SJSA1 (cell line): Measurements from ENCODE around the gene LRRC32. TPM values are rescaled to one million over a fixed set of nuclear protein-coding genes. Genes with fewer than 3 reads are reported as not detected.
A peak's percentile ranks its signal among the peaks of the same experiment; 100 is the strongest.

Experiments used
- DNase-seq, 2 experiments: peaks; one replicate each; pipeline ENCODE4 v3.0.0-alpha.2; 2015 to 2020; ENCODE audit warnings: low spot score in 2 of 2, low read depth in 1 of 2
- H3K27ac ChIP-seq: fragments of 250-450 bp; sonication (Bioruptor Pico); 2 replicates; pipeline ENCODE4 v1.5.1; 2020; ENCODE audit warnings: mild to moderate bottlenecking, moderate library complexity
- H3K27me3 ChIP-seq: fragments of 250-450 bp; sonication (Bioruptor Pico); replicated peaks from 2 replicates; pipeline ENCODE4 v1.5.1; 2020; ENCODE audit warnings: mild to moderate bottlenecking, moderate library complexity
- H3K36me3 ChIP-seq: fragments of 250-450 bp; sonication (Bioruptor Pico); 2 replicates; pipeline ENCODE4 v1.5.1; 2020; ENCODE audit warnings: mild to moderate bottlenecking
- H3K4me1 ChIP-seq: fragments of 250-450 bp; sonication (Bioruptor Pico); replicated peaks from 2 replicates; pipeline ENCODE4 v1.6.1; 2021; ENCODE audit warnings: mild to moderate bottlenecking
- H3K4me3 ChIP-seq: fragments of 250-450 bp; sonication (Bioruptor Pico); 2 replicates; pipeline ENCODE4 v1.5.1; 2020; ENCODE audit warnings: mild to moderate bottlenecking
- H3K9me3 ChIP-seq: fragments of 250-450 bp; sonication (Bioruptor Pico); replicated peaks from 2 replicates; pipeline ENCODE4 v1.5.1; 2020; ENCODE audit warnings: mild to moderate bottlenecking
- total RNA-seq: library from RNA; depleted of rRNA; stranded (reverse); fragments of >200 nt; shearing (Covaris generic); gene quantifications from 2 replicates; pipeline ENCODE4 v1.2.3, GENCODE V29; 2014

The LRRC32 gene
- total RNA-seq, 1 experiment from 2014 or later, result 7.8 TPM

DNA sequence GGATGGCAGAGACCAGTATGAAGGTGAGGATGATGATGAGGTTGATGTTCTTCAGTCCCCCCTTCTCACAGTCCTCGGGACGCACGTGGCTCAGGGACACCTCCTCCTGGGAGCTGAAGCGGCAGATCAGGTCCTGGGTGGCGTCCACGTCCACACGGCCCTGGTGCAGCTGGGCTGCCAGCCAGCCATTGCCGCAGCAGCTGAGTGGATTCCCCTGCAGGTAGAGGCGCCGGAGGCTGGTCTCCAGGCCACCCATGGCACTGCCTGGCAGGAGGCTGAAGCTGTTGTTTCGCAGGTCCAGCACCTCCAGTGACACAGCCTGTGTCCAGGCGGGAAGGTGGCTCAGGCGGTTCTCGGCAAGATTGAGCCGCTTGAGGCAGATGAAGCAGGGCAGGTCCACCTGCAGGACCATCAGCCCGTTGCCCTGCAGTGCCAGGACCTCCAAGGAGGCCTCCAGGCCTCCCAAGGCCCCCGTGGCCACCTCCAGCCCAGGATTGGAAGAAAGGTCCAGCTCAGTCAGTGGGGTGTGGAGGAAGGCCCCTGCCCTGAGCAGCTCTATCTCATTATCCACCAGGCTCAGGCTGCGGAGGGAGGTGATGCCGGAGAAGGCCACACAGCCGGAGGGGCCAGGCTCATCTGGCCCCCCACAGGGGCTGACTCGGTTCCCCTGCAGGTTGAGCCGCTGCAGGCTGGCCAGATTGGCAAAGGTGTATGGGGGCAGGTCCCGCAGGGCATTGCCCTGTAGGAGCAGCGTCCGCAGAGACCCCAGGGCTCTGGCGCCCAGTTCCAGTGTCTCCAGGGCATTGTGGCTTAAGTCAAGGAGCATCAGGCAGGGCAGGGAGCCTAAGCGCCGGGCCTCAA, 10.6 kb downstream of the LRRC32 start:
- no peak overlapping the region for H3K27ac ChIP-seq
- H3K36me3 ChIP-seq, result no peaks in the 10 kb centered on the region
- no peak for DNase-seq
- no peak overlapping the region for H3K4me3 ChIP-seq
- H3K9me3 ChIP-seq, result no peaks in the 10 kb centered on the region
- no peaks in the 10 kb centered on the region for H3K27me3 ChIP-seq
- peaks cover 5% of the 10 kb centered on the region for H3K4me1 ChIP-seq

DNA sequence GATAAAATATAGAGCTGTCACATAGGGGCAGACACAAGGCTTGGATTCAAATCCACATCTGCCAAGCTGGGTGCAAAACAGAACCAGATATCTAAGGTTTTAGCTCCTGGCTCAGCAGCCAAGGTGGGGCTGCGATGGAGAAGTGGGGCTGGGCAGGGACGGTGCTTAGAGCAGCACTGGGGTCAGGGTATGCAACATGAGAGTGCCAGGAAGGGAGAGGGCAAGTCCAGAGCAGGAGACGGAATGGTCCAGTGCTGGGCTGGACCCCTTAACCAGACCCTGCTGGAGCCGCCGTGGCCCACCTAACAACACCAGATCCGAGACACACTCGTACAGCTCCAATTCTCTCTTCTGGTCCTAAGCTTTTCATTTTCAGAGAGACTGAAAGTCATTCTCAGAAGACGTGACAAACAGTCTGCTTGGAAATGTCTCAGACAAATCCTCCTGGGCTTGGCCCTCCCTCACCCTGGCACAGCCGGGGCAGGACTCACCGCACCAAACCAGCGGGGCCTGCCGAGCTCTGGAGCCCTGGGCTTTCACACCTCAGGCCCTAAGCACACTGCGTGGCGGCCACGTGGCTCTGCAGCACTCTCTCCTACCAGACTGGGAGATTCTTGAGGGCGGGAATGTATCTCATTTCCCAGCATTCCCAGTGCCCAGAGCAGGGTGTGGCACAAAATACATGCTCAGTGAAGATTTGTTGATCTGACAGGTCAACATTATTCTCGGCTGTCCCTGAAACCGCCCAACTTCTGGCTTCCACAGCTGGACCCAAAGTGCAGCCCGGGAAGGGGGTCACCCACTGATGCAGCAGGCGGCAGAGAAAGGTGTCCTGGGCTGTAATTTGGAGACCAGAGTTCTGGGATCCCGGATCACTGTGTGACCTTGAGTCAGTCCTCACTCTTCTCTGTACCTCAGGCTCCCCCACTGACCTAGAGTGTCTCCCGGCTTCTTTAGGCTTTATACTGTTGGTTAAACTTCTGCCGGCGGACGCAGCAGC, 11.6 kb downstream of the LRRC32 start:
- Histone ChIP-seq H3K36me3 (no peaks in the 10 kb centered on the region), H3K27me3 (no peaks in the 10 kb centered on the region), H3K4me3 (no peak overlapping the region), H3K4me1 (peaks cover 13% of the 10 kb centered on the region), H3K27ac (no peak overlapping the region), H3K9me3 (no peaks in the 10 kb centered on the region)
- DNase-seq, result no peak

DNA sequence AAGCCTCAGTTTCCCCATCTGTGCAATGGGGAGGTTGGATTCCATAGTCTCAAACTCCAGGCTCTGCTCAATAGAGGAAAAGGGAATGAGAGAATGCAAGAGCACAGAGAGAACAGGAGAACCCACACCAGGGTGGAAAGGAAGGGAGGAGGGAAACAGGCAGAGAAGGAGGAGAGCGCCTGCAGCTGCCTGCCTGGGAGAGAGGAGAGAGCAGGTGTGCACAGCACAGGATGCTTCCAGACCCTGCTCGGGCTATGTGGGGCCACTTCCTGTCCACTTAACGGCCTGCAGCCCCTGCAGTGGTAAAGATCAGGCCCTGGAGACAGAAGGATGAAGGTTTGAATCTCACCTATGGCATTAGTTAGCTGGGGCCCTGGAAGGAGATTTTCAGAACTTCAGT, 12.3 kb downstream of the LRRC32 start:
- no peak overlapping the region for H3K4me3 ChIP-seq
- H3K4me1 ChIP-seq, result peaks cover 21% of the 10 kb centered on the region
- no peak for DNase-seq
- H3K27ac ChIP-seq, result no peak overlapping the region
- no peaks in the 10 kb centered on the region for H3K9me3 ChIP-seq
- H3K27me3 ChIP-seq, result no peaks in the 10 kb centered on the region
- no peaks in the 10 kb centered on the region for H3K36me3 ChIP-seq

DNA sequence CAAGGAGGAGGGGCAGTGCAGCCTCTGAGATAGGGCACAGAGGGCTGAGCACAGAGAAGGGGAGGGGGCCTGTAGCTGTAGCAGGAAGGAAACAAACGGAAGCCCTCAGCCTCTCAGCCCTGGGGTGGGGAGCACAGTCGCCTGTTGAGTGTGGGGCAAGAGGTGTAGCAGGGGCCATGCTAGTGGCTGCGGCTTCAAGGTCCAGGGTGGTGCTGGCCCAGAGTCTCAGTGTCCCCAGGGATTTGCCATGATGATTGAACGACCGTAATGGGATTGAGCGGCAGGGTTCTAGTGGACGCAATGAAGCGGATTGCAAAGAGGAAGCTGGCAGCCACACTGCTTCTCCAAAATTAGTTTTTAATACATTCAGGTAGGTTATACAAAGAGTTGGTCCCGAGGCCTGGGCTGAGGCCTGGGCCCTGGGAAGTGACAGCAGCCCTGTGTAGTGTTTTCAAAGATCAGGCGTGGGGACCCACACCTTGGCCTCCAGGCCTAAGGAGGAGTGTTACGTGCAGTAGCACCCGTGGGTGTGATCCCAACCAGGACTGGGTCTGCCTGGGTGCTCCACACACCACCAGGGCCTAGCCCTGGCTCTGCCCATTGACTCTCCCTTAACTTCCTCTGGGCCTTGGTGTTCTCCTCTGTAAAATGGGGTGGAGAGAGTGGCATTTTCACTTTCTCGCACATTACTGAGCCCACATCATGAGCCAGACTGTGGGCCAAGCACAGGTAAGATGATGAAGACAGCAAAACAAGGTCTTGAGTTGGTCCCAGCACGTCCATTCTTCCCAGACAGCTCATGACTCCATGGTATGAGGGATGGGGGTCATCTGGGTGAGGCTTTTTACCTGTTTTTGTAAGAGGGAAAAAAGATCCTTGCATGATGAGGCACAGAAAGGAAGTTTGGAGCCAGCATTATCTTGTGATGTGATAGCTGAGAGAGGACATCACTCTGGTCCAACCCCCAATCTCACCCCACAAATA, 13.1 kb downstream of the LRRC32 start:
- DNase-seq, result no peak
- H3K27ac ChIP-seq, result no peak overlapping the region

DNA sequence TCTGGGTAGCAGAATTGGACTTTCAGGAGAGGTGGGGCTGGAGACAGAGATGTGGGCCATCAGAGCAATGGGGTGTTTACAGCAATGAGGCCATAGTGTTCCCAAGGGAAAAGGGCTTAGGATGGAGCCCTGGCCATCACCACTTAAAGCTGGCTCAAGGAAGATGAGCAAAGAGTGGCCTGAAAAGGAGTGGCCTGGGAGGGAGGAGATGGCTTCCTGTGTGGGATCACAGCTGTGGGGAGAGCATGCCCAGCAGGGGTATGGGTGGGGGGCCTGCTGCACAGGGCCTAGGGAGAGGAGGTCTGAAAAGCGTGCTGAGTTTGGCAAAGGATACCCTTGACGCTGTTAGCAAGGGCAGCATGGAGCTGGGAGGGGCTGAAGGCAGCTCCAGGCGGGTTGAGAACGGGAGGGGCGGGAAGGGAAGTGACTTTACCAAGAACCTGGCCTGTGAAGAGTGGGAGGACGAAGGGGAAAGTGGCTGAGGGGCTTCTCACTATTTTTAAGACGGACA, 13.9 kb downstream of the LRRC32 start:
- no peaks in the 10 kb centered on the region for H3K36me3 ChIP-seq
- peak in 1 of 2 experiments; percentile 16 for DNase-seq
- H3K9me3 ChIP-seq, result no peaks in the 10 kb centered on the region
- H3K4me1 ChIP-seq, result peaks cover 26% of the 10 kb centered on the region
- no peak overlapping the region for H3K27ac ChIP-seq
- no peaks in the 10 kb centered on the region for H3K27me3 ChIP-seq
- H3K4me3 ChIP-seq, result no peak overlapping the region

More for the DNA sequence above, 13.1 kb downstream of the LRRC32 start:
- Histone ChIP-seq H3K4me1 (peaks cover 26% of the 10 kb centered on the region), H3K36me3 (no peaks in the 10 kb centered on the region), H3K27me3 (no peaks in the 10 kb centered on the region), H3K4me3 (no peak overlapping the region), H3K9me3 (no peaks in the 10 kb centered on the region)

DNA sequence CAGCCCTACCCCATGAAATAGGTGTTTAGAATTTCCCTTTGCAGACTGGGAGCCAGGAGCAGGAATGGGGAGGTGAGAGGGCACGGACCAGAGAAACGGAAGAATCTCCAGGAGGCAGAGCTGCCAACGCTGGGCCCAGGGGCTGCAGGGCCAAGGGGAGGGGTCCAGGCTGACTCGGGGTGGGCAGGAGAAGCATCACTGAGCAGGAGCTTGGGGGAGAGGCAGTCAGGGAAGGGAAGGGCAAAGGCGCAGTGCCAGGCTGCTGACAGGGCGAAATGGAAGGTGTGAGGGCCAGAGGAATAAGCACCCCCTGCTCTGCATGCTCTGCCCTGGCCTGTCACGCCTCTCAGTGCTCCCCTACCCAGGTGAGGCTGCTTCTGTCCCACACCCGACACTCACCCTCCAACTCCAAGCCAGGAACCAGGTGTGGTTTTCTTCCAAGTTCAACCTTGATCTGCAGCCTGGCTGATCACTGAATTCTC, 14.5 kb downstream of the LRRC32 start:
- H3K9me3 ChIP-seq, result no peaks in the 10 kb centered on the region
- H3K27ac ChIP-seq, result no peak overlapping the region
- H3K4me3 ChIP-seq, result no peak overlapping the region
- H3K36me3 ChIP-seq, result no peaks in the 10 kb centered on the region
- no peak for DNase-seq
- no peaks in the 10 kb centered on the region for H3K27me3 ChIP-seq
- H3K4me1 ChIP-seq, result peaks cover 26% of the 10 kb centered on the region

DNA sequence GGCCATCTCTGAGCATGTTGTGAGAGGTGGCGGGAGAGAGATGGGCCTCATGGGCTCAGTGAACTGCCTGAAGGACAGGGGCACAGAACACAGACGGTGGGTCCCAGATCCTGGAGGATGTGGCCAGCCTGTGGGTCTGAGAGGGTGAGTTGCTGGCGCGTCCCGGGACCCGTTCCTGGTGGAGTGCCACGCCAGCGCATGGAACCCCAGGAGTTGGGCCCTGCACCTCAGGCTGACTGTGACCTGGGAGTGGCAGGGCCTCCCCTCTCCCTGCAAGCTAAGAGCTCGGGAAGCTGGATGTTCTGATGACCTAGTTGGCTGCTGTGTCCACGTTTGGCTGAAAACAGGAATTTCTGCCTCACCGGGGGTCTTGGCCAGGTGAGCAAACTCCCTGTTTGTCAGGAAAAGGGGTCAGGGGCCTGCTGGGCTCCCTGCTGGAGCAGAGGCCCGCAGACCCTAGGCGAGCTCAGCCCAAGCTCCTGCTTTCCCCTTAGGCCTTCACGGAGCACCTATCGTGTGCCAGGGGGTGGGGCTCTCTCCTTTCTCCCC, 15.0 kb downstream of the LRRC32 start:
- peaks cover 26% of the 10 kb centered on the region for H3K4me1 ChIP-seq
- H3K9me3 ChIP-seq, result no peaks in the 10 kb centered on the region
- H3K36me3 ChIP-seq, result no peaks in the 10 kb centered on the region
- no peak for DNase-seq
- no peaks in the 10 kb centered on the region for H3K27me3 ChIP-seq
- no peak overlapping the region for H3K4me3 ChIP-seq
- H3K27ac ChIP-seq, result no peak overlapping the region

DNA sequence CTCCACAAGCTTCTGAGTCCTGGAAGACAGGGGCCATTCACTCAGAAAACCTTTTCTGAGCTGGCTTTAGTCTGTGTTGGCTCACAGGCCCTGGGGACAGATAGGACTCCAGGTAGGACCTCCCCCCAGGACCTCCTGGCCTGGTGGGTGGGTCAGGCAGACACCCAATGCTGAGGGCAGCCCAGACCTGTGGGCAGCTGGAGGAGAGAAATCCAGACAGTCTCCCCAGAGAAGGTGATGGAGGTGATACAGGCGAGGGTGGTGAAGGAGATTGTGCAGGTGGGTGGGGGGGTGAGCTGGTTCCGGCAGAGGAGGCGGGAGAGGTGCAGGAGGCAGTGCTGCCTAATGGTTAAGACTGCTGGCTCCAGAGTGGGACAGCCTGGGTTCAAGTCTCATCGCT, 15.6 kb downstream of the LRRC32 start:
- Histone ChIP-seq H3K27me3 (no peaks in the 10 kb centered on the region), H3K36me3 (no peaks in the 10 kb centered on the region), H3K4me1 (peaks cover 26% of the 10 kb centered on the region), H3K27ac (peak overlapping the region; percentile 64), H3K4me3 (no peak overlapping the region), H3K9me3 (no peaks in the 10 kb centered on the region)
- no peak for DNase-seq

DNA sequence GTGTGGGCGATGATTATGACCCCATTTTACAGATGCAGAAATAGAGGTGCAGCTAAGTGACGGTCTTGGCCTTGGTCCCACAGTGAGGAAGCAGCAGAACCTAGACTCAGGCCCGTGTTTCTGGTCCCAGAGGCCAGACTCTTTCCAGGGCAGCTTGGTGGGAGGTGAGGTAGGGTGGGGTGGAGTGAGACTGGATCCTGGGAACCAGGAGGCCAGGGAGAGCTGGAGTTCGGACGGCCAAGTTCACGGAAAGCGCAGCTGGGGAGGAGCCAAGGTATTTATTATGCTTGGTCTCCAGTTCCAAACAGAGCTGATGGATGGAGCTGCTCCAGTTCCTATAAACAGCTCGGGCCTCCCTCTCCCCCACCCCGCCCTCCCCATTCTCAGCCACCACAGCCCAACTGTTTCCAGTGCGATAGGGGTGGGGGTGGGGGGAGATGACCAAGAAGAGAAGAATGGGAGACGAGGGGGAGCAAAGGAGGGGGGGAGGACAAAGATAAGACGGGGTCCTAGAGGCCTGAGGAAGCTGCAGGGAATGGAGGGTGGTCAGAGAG, 16.2 kb downstream of the LRRC32 start:
- H3K36me3 ChIP-seq, result no peaks in the 10 kb centered on the region
- peaks cover 26% of the 10 kb centered on the region for H3K4me1 ChIP-seq
- H3K27me3 ChIP-seq, result no peaks in the 10 kb centered on the region
- peak; percentile 71 for DNase-seq
- H3K4me3 ChIP-seq, result no peak overlapping the region
- peak overlapping the region; percentile 84 for H3K27ac ChIP-seq
- H3K9me3 ChIP-seq, result no peaks in the 10 kb centered on the region

DNA sequence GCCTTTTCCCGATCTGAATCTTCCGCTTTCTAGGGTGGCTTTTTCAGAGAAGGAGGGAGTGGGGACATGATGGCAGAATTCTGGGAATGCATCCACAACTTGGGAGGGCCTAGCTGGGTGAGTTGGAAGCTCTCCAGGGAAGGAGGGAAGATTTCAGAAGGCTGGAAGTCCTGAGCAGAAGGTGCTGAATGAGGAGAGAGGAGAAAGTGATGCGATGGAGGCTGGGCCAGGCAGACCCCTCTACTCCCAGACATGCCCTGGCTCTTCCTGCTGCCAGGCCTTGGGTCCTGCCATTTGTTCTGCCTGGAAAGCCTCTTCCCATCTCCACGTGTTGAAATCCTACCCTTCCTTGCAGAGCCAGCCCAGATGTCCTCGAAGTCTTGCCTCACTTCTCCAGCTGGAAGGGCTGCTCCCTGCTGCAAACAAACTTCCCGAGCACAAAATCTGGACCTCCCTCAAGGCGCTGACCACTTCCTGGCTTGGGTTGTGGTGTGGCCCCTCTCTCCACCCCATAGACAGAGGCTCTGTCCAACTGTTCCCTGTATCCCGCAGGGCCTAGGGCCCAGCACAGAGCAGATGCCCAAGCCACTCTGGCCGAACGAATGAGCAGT, 16.8 kb downstream of the LRRC32 start:
- peak; percentile 60 to 65 for DNase-seq
- no peaks in the 10 kb centered on the region for H3K36me3 ChIP-seq

DNA sequence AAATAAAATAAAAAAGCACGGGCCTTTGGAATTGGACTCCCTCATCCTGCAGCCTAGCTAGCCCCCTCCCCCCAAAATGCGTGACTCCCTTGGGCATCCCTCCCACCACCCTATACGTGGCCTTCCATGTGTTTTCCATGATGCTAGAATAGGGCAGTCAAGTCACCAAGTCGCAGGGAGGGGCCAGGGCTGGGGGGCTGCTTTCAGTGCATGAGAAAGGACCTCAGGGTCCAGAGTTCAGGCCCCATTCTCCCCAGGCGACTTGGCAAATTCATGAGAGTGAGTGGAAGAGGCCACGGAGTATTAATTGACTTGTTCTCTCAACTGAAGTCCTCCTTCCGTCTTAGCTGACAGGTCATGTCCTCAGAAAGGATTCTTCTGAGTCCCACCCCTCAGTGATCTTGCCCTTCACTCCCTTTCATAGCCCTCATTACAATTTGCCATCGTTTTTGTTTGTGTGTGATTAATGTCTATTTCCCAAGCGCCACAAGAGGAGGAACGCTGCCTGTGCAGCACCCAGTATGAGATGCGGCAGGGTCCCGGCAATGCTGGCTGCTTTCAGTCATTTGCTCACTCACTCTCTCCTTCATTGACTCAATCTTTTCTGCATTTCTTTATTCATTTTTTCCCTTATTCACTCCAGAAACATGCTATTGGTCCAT, 17.4 kb downstream of the LRRC32 start:
- H3K9me3 ChIP-seq, result no peaks in the 10 kb centered on the region

More for the DNA sequence above, 16.8 kb downstream of the LRRC32 start:
- H3K27me3 ChIP-seq, result no peaks in the 10 kb centered on the region
- no peaks in the 10 kb centered on the region for H3K9me3 ChIP-seq
- H3K27ac ChIP-seq, result peak overlapping the region; percentile 84
- H3K4me1 ChIP-seq, result peaks cover 26% of the 10 kb centered on the region
- no peak overlapping the region for H3K4me3 ChIP-seq

More for the DNA sequence above, 17.4 kb downstream of the LRRC32 start:
- no peak overlapping the region for H3K4me3 ChIP-seq
- peaks cover 26% of the 10 kb centered on the region for H3K4me1 ChIP-seq
- no peaks in the 10 kb centered on the region for H3K27me3 ChIP-seq
- DNase-seq, result no peak
- H3K27ac ChIP-seq, result peak overlapping the region; percentile 84
- no peaks in the 10 kb centered on the region for H3K36me3 ChIP-seq
